SIG-M5 treated with dmso at 0.1 percent for 504 hours (cell line): ENCODE results near the gene PCDHB11.
"Not testable (repeated sequence)": the region's sequence is repeated elsewhere in the genome, so short reads cannot be mapped to it uniquely, and the experiment has no call there.

Source experiments
- DNase-seq: peaks from one replicate; lab custom pipeline; 2025; ENCODE audit not compliant: unreplicated experiment; lab: John Stamatoyannopoulos, UW

Gene PCDHB11

DNA sequence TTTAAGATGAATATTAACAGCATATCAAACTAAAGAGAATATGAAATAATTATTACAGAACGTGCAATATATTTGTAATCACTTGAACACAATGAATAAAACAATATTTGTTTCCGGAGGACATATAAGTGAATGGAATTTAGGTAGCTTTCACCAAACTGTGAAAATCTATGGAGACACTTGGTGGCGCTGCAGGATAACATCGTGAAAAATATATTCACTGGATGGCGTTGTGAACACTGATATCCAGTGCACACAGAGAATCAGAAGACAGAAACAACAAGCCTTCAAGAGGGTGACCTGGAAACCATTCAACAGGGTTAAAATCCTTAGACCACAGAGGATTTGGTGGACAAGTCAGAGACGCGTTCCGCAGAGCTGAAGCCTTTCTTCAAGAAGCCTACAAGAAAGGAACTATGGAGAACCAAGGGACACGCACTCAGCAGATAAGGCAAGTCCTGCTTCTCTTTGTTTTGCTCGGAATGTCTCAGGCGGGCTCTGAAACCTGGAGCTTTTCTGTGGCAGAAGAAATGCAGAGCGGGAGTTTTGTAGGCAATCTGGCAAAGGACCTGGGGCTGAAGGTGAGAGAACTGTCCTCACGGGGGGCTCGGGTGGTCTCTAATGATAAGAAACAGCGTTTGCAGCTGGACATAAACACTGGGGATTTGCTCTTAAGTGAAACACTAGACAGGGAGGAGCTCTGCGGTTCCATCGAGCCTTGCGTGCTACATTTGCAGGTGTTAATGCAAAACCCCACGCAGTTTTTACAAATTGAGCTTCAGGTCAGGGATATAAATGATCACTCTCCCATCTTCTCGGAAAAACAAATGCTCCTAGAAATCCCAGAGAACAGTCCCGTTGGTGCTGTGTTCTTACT, at the start of gene PCDHB11:
TSS of gene PCDHB11 (plus strand) at position 269 of the 877 bp plus-strand sequence. CDS start at position 417, 148 bp downstream.
- DNase-seq: peak; percentile 23

DNA sequence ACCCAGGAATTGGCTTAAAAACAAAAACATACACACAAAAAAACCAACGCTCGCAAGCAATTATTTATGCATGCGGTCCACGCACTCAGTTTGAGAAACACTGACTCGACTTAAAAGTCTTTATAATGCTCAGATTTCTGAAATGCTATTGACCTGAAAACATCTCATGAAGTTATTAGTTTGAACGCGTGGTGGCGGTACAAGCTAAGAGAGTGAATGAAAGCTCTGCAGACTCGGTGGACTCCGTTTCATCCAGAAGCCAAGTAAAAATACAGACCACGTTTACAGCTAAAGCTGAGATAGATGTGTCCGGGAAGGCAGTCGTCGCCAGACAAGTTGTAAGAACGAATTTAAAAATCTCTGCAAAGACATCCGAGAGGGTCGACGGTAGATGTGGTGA, 49.6 kb upstream of the PCDHB11 start, which contains the start of gene PCDHB6:
TSS of gene PCDHB6 (plus strand) at position 246 of the 400 bp plus-strand sequence. CDS start 201 bp downstream, outside the sequence.
- DNase-seq: no peak

DNA sequence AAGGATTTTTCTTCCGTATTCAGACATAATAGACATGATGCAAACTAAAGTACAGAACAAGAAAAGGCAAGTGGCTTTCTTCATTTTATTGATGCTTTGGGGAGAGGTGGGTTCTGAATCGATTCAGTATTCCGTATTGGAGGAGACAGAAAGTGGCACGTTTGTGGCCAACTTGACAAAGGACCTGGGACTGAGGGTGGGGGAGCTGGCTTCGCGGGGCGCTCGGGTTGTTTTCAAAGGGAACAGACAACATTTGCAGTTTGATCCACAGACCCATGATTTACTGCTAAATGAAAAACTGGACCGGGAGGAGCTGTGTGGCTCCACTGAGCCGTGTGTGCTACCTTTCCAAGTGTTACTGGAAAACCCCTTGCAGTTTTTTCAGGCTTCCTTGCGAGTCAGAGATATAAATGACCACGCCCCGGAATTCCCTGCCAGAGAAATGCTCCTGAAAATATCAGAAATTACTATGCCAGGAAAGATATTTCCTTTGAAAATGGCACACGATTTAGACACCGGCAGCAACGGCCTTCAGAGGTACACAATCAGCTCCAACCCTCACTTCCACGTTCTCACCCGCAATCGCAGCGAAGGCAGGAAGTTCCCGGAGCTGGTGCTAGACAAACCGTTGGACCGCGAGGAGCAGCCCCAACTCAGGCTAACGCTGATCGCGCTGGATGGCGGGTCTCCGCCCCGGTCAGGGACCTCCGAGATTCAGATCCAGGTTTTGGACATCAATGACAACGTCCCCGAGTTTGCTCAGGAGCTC, 49.0 kb upstream of the PCDHB11 start:
- no peak for DNase-seq

DNA sequence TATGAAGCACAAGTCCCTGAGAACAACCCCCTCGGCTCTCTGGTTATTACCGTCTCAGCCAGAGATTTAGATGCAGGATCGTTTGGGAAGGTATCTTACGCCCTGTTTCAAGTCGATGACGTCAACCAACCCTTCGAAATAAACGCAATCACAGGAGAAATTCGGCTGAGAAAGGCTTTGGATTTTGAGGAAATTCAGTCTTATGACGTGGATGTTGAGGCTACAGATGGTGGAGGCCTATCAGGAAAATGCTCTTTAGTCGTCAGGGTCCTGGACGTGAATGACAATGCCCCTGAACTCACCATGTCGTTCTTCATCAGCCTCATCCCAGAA, 48.5 kb upstream of the PCDHB11 start:
- DNase-seq: no peak

GRCh38 chr5:141151632-141152031, 47.8 kb upstream of the PCDHB11 start:
- DNase-seq: not testable (repeated sequence)

- not testable (repeated sequence) for DNase-seq
Measured at GRCh38 chr5:141152096-141152495, 47.3 kb upstream of the PCDHB11 start.

GRCh38 chr5:141155540-141156374, 43.7 kb upstream of the PCDHB11 start:
- no peak for DNase-seq

- not testable (repeated sequence) for DNase-seq
Measured at GRCh38 chr5:141157356-141157755, 42.1 kb upstream of the PCDHB11 start.

- not testable (repeated sequence) for DNase-seq
Measured at GRCh38 chr5:141157901-141158300, 41.5 kb upstream of the PCDHB11 start.

- DNase-seq: no peak
Measured at GRCh38 chr5:141172381-141173204, 26.8 kb upstream of the PCDHB11 start, which contains the start of gene PCDHB7. Gene PCDHB7 (plus strand): TSS chr5:141172644. CDS start chr5:141172836, 192 bp downstream.

DNA sequence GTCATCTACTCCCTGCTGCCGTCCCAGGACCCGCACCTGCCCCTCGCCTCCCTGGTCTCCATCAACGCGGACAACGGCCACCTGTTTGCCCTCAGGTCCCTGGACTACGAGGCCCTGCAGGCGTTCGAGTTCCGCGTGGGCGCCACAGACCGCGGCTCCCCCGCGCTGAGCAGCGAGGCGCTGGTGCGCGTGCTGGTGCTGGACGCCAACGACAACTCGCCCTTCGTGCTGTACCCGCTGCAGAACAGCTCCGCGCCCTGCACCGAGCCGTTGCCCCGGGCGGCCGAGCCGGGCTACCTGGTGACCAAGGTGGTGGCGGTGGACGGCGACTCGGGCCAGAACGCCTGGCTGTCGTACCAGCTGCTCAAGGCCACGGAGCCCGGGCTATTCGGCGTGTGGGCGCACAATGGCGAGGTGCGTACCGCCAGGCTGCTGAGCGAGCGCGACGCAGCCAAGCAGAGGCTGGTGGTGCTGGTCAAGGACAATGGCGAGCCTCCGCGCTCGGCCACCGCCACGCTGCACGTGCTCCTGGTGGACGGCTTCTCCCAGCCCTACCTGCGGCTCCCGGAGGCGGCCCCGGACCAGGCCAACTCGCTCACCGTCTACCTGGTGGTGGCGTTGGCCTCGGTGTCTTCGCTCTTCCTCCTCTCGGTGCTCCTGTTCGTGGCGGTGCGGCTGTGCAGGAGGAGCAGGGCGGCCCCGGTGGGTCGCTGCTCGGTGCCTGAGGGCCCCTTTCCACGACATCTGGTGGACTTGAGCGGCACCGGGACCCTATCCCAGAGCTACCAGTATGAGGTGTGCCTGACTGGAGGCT, 24.9 kb upstream of the PCDHB11 start:
- DNase-seq: not testable (repeated sequence)

- no peak for DNase-seq
Measured at GRCh38 chr5:141175933-141176332, 23.5 kb upstream of the PCDHB11 start.

DNA sequence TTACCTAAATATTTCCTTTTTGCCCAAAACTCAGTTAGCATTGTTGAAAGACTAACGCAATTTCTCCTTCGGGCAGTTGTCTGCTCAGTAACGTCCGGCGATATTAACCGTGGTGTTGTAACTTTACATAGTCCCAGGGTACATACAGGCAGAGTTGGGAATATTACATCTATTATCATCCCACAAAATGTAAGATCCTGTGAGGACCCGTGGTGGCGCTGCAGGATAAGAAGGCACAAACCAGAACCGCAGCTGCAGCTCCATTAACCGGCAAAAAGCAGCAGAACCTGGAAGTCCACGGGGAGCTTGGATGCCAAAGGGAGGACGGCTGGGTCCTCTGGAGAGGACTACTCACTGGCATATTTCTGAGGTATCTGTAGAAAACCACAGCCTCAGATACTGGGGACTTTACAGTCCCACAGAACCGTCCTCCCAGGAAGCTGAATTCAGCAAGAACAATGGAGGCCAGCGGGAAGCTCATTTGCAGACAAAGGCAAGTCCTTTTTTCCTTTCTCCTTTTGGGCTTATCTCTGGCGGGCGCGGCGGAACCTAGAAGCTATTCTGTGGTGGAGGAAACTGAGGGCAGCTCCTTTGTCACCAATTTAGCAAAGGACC, 21.7 kb upstream of the PCDHB11 start, which contains the start of gene PCDHB8:
TSS of gene PCDHB8 (plus strand) at position 214 of the 615 bp plus-strand sequence. CDS start at position 459, 245 bp downstream.
- not testable (repeated sequence) for DNase-seq

DNA sequence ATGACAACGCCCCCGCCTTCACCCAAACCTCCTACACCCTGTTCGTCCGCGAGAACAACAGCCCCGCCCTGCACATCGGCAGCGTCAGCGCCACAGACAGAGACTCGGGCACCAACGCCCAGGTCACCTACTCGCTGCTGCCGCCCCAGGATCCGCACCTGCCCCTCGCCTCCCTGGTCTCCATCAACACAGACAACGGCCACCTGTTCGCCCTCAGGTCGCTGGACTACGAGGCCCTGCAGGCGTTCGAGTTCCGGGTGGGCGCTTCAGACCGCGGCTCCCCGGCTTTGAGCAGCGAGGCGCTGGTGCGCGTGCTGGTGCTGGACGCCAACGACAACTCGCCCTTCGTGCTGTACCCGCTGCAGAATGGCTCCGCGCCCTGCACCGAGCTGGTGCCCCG, 20.1 kb upstream of the PCDHB11 start:
- DNase-seq: not testable (repeated sequence)

DNA sequence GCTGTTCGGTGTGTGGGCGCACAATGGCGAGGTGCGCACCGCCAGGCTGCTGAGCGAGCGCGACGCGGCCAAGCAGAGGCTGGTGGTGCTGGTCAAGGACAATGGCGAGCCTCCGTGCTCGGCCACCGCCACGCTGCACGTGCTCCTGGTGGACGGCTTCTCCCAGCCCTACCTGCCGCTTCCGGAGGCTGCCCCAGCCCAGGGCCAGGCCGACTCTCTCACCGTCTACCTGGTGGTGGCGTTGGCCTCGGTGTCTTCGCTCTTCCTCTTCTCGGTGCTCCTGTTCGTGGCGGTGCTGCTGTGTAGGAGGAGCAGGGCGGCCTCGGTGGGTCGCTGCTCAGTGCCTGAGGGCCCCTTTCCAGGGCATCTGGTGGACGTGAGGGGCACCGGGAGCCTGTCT, 19.6 kb upstream of the PCDHB11 start:
- not testable (repeated sequence) for DNase-seq

GRCh38 chr5:141180313-141180712, 19.1 kb upstream of the PCDHB11 start:
- no peak for DNase-seq

GRCh38 chr5:141182248-141182647, 17.2 kb upstream of the PCDHB11 start, which contains the start of gene PCDHB16:
Gene PCDHB16 (plus strand): TSS chr5:141182387. CDS start chr5:141182560, 173 bp downstream.
- DNase-seq: peak; percentile 18

GRCh38 chr5:141184117-141184855, 15.1 kb upstream of the PCDHB11 start:
- DNase-seq: not testable (repeated sequence)
